Measurements from ENCODE around the gene TEDC1.

DNA sequence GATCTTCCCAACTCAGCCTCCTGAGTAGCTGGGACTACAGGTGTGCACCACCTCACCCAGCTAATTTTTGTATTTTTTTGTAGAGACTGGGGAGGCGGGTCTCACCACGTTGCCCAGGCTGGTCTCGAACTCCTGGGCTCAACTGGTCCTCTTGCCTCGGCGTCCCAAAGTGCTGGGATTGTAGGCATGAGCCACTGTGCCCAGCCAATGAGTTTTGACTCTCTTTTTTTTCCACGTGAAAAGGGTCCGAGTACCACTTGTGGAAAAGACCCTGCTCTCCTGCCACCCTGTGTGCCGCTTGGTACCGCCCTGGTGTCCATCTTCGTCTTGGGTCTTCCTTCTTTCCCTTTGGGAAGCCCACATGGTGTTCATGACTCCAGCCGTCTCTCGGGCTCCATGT lies 17.6 kb downstream of the TEDC1 start:
- TF ChIP-seq, protein P1, sequence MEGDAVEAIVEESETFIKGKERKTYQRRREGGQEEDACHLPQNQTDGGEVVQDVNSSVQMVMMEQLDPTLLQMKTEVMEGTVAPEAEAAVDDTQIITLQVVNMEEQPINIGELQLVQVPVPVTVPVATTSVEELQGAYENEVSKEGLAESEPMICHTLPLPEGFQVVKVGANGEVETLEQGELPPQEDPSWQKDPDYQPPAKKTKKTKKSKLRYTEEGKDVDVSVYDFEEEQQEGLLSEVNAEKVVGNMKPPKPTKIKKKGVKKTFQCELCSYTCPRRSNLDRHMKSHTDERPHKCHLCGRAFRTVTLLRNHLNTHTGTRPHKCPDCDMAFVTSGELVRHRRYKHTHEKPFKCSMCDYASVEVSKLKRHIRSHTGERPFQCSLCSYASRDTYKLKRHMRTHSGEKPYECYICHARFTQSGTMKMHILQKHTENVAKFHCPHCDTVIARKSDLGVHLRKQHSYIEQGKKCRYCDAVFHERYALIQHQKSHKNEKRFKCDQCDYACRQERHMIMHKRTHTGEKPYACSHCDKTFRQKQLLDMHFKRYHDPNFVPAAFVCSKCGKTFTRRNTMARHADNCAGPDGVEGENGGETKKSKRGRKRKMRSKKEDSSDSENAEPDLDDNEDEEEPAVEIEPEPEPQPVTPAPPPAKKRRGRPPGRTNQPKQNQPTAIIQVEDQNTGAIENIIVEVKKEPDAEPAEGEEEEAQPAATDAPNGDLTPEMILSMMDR (IDR thresholded peaks at IDR 0.05): no peak
- no peak for TF ChIP-seq POLR2A (IDR thresholded peaks at IDR 0.05)
